HG02973 (cell line): ENCODE data around the gene TAS2R40.

Experiments
- ATAC-seq: cut with Tn5 transposase; IDR thresholded peaks from one replicate; pipeline ENCODE4 v1.9.1; 2021; ENCODE audit warnings: moderate library complexity; ENCODE audit not compliant: unreplicated experiment

TAS2R40 gene

DNA sequence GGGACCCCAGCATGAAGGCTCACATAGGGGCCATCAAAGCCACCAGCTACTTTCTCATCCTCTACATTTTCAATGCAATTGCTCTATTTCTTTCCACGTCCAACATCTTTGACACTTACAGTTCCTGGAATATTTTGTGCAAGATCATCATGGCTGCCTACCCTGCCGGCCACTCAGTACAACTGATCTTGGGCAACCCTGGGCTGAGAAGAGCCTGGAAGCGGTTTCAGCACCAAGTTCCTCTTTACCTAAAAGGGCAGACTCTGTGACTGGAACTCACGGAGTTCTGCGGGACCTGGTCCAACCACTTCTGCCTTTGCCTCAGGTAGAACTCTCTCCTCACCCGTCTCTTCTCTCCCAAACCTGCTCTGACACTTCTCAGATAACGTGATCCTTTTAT, 945 bp downstream of the TAS2R40 start:
- no peak for ATAC-seq

DNA sequence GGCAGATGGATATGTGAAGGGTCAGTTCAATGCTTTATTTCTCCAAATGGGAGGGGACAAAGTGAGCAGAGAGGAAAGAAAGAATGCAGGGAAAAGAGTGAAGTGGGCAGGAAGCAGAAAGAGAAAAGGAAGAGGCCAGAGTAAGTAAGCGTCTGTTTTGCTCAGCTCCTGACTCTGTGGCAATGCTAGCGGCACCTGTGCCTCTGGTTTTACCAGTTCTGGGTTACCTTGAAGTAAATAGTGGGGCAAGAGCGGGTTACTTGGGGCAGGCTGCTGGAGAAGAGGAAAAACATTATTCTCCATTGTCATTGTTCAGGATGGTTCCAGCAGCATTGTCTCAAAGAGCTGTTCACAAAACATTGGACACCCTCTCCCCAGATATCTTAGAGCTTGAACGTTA, 1.9 kb downstream of the TAS2R40 start:
- ATAC-seq, result no peak

DNA sequence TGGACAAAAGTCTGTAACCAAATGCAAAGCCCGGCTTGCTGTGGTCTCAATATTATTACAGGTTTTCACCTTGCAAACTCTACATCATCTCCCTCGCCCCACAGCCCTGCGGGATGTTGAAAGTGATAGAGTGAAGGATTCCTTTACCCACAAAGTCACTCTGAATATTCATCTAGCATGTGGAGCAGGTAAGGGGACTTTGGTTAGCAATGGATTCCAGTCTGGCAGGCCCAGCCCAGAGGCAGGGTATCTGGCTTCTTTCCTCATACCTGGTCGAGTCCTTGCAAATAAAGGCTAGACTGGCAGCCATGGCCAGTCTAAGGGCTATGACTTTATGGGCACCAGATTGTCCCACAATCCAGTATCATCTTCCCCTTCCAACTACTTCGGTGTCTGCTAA, 3.2 kb downstream of the TAS2R40 start:
- no peak for ATAC-seq

DNA sequence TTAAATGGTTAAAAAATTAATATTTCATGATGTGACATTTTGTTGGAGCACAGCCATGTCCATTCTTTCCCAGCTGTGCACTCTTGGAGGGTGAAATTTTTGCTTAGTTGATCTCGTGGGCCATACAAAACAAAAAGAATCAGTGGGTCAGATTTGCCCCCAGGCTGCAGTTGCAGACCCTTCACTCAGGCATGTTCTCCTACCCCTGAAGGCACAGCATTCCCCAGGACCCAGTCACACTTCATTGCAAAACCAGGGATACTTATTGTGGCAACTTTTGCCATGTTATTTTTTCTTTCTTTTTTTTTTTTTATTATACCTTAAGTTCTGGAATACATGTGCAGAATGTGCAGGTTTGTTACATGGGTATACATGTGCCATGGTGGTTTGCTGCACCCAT, 6.0 kb downstream of the TAS2R40 start:
- no peak for ATAC-seq

DNA sequence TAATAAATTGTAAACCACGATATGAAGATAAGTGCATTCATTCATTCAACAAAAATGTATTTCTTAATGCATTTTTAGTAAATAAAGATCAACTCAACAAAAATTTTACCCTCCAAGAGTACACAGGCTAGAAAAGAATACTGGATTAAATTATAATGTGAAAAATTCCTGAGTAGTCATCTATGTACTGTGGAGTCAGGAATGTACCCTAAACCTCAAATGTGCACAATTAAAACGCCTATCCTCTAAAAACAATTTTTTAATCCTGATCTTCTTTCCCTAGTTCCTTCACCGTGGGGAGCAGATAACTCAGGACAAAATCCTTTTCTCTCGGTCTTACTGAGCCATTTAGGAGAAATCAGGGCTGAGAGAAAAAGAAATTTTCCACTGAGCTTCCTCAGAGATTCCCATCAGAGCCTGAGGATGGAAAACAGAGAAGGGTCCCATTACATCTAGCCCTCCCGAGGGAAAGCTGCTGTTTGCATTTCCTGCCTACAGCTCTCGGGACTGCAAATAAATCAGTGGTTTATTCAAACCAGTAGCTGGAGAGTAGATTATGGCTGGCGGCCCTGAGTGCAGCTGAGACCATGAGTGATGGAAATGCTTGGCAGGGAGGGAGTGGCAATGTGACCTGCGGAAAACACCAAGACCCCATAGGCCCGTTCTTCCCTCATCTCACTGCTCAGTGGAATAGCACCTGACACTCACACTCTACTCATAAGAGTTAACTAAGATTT, 7.4 kb downstream of the TAS2R40 start:
- ATAC-seq, result no peak

DNA sequence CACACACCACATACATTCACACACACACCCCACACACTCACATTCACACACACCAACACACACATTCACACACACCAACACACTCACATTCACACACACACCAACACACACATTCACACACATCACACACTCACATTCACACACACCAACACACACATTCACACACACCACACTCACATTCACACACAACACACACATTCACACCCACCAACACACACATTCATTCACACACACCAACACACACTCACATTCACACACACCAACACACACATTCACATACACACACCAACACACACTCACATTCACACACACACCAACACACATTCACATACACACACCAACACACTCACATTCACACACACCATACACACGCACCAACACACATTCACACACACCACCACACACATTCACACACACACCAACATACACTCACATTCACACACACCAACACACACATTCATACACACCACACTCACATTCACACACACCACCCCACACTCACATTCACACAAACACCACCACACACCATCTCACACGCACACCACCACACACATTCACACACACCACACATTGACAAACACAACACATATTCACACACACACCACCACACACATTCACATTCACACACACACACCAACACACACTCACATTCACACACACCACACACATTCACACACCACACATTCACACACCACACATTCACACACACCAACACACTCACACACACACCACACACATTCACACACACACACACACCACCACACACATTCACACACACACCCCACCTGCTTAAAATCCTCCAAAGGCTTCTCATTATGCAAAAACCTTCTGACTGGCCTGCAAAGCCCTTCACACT, 9.0 kb downstream of the TAS2R40 start:
- ATAC-seq, result no peak

DNA sequence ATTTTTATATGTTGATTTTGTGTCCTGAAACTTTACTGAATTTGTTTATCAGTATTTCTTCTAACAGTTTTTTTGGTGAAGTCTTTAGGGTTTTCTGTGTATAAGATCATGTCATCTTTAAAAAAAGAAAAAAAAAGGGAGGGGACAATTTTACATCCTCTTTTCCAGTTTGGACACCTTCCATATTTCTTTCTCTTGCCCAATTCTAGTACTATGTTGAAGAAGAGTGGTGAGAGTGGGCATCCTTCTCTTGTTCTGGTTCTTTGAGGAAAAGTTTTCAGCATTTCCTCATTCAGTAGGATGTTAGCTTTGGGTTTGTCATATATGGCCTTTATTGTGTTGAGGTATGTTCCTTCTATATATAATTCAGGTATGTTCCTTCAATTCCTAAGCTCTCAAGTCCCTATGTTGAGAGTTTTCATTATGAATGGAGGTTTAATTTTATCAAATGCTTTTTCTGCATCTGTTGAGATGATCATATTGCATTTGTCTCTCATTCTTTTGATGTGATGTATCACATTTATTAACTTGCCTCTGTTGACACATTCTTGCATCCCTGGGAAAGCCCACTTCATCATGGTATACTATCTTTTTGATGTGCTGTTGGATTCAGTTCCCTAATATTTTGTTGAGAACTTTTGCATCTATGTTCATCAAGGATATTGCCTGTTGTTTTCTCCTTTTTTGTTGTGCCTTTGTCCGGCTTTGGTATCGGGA, 12.1 kb downstream of the TAS2R40 start:
- ATAC-seq, result no peak

DNA sequence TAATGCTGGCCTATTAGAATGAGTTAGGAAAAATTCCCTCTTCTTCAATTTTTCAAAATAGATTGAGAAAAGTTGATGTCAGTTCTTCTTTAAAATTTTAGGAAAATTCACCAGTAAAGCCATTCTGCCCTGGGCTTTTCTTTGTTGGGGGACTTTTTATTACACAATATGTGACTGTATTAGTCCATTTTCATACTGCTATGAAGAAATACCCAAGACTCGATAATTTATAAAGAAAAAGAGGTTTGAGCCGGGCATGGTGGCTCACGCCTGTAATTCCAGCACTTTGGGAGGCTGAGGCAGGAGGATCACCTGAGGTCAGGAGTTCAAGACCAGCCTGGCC, 12.7 kb downstream of the TAS2R40 start:
- no peak for ATAC-seq

DNA sequence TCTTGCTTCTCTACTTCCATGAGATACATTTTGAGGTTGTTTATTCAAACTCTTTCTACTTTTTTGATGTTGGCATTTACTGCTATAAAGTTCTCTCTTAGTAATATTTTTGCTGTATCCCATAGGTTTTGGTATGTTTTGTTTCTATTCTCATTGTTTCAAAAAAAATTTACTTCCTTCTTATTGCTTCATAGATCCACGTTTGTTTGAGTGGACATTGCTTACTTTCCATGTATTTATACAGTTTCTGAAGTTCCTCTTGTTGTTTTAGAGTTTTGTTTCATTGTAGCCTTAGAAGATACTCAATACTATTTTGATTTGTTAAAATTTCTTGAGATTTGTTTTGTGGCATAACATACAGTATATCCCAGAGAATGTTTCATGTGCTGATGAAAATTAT, 13.7 kb downstream of the TAS2R40 start:
- ATAC-seq, result no peak

DNA sequence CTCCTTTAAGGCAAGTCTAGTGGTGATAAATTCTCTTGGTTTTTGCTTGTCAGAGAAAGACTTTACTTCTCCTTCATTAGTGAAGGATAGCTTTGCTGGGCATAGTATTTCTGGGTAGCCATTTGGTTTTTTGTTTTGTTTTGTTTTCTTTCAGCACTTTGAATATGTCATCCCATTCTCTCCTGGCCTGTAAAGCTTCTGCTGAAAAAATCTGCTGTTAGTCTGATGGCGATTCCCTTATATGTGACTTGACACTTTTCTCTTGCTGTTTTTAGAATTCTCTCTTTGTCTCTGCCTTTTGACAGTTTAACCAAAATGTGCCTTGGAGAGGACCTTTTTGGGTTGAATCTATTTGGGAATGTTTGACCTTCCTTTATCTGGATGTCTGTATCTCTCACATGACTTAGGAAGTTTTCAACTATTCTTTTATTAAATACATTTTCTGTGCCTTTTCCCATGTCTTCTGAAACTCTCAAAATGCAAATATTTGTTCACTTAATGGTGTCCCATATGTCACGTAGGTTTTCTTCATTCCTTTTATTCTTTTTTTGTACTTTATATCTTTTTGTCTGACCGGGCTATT, 14.7 kb downstream of the TAS2R40 start:
- no peak for ATAC-seq

DNA sequence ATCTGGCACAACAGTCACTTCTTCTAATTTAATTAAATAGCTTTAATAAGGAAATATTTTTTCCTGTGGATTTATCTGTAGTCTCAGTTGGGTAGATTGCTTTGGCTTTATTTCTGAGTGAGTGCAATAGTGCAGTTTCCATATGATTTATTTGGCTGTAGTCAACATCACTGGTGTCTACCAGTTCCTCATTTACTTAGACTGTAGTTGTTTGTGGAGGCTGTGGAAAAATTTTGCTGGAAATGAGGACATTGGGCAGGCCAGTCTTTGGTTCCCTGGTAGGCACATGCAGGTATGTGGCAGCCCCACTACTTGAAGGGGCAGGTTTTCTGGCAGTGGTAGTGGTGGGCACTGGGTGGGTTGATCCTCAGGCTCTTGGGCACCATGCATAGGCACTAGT, 15.5 kb downstream of the TAS2R40 start:
- no peak for ATAC-seq

DNA sequence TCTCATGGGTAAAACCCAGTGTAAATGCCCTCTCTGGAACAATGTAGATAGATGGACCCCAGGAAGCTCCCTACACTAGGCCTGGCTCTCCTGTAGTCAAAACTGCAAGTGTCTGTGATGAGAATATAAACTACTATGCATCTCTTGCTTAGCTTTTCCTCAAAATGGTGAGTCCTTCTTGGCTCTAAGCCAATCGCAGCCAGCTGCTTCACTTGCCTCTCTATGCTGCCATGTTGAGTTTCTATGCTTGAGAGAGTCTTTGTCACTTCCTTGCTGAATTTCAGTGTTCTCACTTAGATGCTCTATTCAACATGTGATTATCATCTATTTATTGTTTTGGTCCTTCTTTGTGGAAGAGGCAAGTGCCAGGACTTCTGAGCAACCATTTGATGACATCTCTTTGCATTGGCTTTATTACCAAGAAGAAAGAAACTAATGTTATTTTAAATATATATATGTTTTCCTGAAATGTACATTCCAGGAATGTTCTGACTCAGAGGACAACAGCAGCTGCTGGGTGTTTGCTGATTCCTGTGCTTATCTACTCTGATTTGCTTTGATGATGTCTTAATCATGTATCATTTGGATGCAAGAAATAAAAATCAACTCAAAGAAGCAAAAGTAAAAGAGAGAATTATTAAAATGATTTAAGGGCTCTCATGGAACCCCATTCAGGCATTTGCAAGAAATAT, 16.6 kb downstream of the TAS2R40 start:
- no peak for ATAC-seq

DNA sequence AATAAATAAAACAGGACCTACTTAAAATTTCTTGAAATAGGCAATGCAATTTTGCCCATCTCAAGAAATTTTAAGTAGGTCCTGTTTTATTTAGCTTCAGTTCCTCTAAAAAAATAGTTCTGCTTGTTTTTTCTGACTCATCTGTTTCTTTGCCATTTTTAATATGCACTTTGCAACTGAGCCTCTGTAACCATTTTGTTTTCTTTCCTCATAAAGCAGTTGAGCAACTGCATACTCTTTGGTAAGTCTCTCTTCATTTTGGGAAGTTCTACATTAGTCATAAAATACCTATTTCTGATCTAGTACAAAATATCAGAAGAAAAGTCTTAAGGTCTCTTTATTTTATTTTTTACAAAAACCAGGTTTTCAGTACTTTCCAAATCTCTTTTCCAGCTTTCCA, 18.0 kb downstream of the TAS2R40 start:
- no peak for ATAC-seq

DNA sequence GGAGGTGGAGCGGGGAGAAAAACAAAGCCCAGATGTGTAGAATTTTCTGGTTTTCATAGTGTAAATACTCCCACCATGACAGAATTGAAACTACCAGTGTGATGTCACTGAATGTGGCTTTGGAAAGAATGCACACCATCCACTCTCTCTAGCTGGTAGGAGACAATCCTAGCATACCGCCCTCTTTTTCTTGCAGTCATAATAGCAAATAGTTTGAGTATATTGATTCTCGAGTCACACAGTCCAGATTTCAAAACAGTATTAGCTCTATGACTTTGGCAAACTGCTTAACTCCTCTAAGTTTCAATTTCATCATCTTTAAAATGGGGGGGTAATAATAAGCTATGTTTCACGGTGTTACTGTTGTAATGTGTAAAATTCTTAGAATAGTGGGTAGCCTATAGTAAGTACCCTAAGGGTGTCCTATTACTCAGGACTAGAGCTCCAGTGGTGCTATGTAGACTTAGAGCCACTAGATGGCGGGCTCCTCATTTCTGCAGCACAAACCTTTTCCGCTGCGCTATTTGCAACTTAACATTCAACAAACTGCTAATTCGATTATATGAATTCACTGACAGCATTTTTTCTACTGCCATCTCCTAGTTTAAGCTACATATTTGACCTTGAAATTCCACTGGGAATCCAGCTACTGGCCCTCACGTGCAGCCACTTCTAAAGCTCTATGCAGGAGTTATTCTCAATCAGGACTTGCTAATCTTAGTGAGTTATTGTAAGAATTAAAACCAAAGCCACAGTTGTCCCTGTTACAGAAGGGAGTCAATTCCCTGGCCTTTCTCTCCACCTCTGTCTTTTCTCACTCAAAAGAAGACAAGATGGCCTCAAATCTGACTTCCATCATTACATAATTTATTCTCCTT, 18.7 kb downstream of the TAS2R40 start:
- peak; percentile 97 for ATAC-seq

DNA sequence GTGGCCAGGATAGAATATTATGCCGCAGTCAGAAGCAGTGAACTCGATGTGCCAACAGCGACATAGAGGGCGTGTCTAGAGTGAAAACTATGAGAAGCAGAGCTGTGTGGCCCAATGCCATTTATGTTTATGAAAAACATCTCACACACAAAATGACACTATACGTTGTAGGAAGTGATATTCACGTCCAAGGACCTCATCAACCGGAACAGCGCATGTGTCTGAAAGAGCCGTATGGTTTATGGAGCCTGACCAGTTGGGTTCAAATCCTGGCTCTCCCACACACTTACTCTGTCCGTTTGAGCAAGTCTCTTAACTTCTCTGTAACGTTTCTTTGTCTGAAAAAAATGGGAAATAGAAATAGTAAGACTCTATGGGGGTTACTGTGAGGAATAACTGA, 20.5 kb downstream of the TAS2R40 start:
- ATAC-seq, result no peak

DNA sequence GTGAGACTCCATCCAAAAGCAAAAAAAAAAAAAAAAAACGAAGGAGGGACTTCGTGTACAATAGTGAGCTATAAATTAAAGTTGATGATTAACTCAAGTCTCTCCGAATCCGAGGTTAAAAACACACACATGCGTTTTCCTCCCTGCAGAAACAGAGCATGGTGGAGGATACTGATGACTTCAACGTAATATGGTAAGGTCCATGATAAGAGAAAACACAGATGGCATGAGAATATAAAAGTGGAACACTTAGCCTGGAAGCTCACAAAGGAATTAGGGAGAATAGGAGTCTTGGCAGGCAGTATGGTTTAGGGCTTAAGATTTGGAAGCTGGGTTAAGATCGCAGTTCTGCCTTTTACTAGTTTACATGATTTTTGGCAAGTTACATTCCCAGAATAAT, 21.3 kb downstream of the TAS2R40 start:
- ATAC-seq, result no peak

DNA sequence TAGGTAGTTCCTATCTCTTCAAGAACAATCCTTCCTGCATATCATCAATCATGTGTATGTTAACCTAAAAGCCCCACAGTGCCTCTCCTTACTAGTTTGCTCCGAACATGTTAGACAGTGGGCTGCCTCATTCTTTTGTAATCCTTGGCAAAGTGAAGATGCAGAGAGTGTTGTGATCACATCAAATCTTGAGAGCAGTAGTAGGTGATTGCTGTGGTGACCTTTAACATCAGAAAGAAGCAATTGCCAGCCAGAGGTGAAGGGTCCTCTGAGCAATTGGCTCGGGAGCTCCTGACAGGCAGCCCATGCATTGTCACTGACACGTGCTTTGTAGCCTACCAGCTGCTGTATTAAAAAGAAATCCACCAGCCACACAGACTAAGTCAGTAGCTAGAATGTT, 21.8 kb downstream of the TAS2R40 start:
- ATAC-seq, result no peak

DNA sequence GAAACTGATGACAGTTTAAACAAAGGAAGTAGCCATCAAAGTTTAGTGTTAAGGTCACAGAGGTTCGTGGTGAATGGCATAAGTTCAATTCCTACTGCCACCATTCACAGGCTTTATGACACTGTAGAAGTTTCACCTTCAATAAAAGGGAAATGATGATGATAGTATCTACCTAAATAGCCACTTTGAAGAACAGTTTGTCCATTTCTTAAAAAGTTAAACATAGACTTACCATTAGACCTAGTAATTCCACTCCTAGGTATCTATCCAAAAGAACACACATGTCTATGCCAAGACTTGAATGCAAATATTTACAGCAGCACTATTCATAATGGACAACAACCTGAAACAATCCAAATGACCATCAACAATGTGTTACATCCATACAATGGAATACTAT, 22.5 kb downstream of the TAS2R40 start:
- no peak for ATAC-seq

DNA sequence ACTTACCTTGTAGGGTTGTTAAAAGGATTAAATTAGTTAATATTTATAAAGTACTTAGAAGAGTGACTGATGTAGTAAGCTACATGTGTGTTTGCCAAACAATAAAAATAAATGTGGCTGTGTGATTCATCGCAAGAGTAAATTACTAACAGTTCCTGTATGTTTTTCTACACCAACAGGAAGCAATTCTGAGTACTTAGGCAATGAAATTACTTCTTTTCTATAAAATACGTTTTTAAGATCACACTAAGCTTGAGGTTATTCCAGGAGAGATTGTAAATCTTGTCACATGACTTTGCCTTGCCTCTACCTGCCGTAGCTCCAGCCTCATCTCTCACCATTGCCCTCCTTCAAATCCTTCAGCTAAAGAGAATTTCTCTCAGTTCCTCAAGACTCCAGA, 23.3 kb downstream of the TAS2R40 start:
- no peak for ATAC-seq

DNA sequence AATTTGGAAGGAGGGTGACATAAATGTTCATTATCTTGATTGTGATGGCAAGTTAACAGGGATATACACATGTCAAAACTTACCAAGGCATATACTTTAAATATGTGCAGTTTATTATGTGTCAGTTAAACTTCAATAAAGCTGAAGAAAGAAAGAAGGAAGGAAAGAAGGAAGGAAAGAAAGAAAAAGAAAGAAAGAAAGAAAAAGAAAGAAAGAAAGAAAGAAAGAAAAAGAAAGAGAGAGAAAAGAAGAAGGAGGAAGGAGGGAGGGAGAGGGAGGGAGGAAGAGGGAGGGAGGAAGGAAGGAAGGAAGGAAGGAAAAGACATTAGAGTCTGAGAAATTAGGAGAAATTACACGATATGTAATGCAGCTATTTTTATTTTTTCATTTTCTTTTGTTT, 25.5 kb downstream of the TAS2R40 start:
- ATAC-seq, result no peak
